Iris pigment epithelial cell (primary cell): ENCODE data around the gene ITIH5.
A peak's percentile ranks its signal among the peaks of the same experiment; 100 is the strongest.

ENCODE experiments used
- DNase-seq: peaks from one replicate; pipeline ENCODE4 v3.0.0-alpha.2; 2011; ENCODE audit warnings: low read depth

The ITIH5 gene

GRCh38 chr10:7547206-7547605 is 119.6 kb downstream of the ITIH5 start:
- no peak for DNase-seq

- DNase-seq: no peak
Observed at GRCh38 chr10:7546385-7546967, 120.3 kb downstream of the ITIH5 start.

GRCh38 chr10:7545792-7546191 is 121.0 kb downstream of the ITIH5 start:
- DNase-seq: no peak

GRCh38 chr10:7545261-7545660 is 121.5 kb downstream of the ITIH5 start:
- DNase-seq: no peak

GRCh38 chr10:7544203-7544602 is 122.6 kb downstream of the ITIH5 start:
- DNase-seq: no peak

GRCh38 chr10:7542189-7542914 is 124.4 kb downstream of the ITIH5 start:
- DNase-seq: no peak

- no peak for DNase-seq
Observed at GRCh38 chr10:7541137-7542087, 125.4 kb downstream of the ITIH5 start.

- DNase-seq: no peak
Observed at GRCh38 chr10:7538970-7539654, 127.7 kb downstream of the ITIH5 start.

GRCh38 chr10:7537126-7537525 is 129.6 kb downstream of the ITIH5 start:
- DNase-seq: no peak

- no peak for DNase-seq
Observed at GRCh38 chr10:7534480-7534852, 132.3 kb downstream of the ITIH5 start.

GRCh38 chr10:7533657-7534479 is 132.9 kb downstream of the ITIH5 start:
- DNase-seq: no peak

GRCh38 chr10:7532723-7533498 is 133.9 kb downstream of the ITIH5 start:
- DNase-seq: no peak

- DNase-seq: no peak
Observed at GRCh38 chr10:7529638-7530037, 137.1 kb downstream of the ITIH5 start.

GRCh38 chr10:7527468-7527867 is 139.3 kb downstream of the ITIH5 start:
- DNase-seq: no peak

GRCh38 chr10:7526017-7526400 is 140.8 kb downstream of the ITIH5 start:
- DNase-seq: no peak

GRCh38 chr10:7525314-7526016 is 141.3 kb downstream of the ITIH5 start:
- DNase-seq: peak; percentile 69

GRCh38 chr10:7523656-7524055 is 143.1 kb downstream of the ITIH5 start:
- no peak for DNase-seq

GRCh38 chr10:7520507-7521485 is 146.0 kb downstream of the ITIH5 start:
- DNase-seq: no peak

- no peak for DNase-seq
Observed at GRCh38 chr10:7519351-7519750, 147.4 kb downstream of the ITIH5 start.
